PC-3 (cell line): ENCODE results near the gene BTBD18.

Source experiments
- CTCF ChIP-seq: fragments of 300-600 bp; sonication (generic); conservative IDR thresholded peaks from 2 replicates; pipeline ENCODE4 v1.5.1; 2017; ENCODE audit warnings: antibody characterized with exemption, low read depth, mild to moderate bottlenecking, low read length
- EZH2phosphoT487 ChIP-seq: fragments of 300-600 bp; sonication (generic); IDR thresholded peaks from 2 replicates; pipeline ENCODE4 v1.6.1; 2018; ENCODE audit warnings: mild to moderate bottlenecking, antibody characterized with exemption, low read length, borderline replicate concordance

GRCh38 chr11:57775491-57775890 is 23.9 kb upstream of the BTBD18 start:
- TF ChIP-seq CTCF = no peak
- no peak for TF ChIP-seq EZH2phosphoT487
